Liver (tissue), 3 donors: ENCODE measurements around the gene EOLA1.

Source experiments
- EGR1 ChIP-seq, 2 donors: IDR thresholded peaks; 2 replicates each; pipeline ENCODE4 v1.6.1; 2016 to 2018; ENCODE audit warnings: antibody characterized with exemption in 2 of 2, low read depth in 2 of 2
- FOXA1 ChIP-seq: IDR thresholded peaks from 2 replicates; pipeline ENCODE4 v1.6.1; 2016; ENCODE audit warnings: antibody characterized with exemption
- GABPA ChIP-seq, 2 donors: IDR thresholded peaks in 1 of 2; conservative IDR thresholded peaks in 1 of 2; 2 replicates each; pipeline ENCODE4 v1.6.1; 2016; ENCODE audit warnings: antibody characterized with exemption in 2 of 2, mild to moderate bottlenecking in 1 of 2, moderate library complexity in 1 of 2
- HNF4G ChIP-seq: IDR thresholded peaks from 2 replicates; pipeline ENCODE4 v1.6.1; 2016; ENCODE audit warnings: antibody characterized with exemption
- JUND ChIP-seq, 2 donors: IDR thresholded peaks; 2 replicates each; pipeline ENCODE4 v1.6.1; 2016; ENCODE audit warnings: antibody characterized with exemption in 2 of 2
- NR2F2 ChIP-seq: IDR thresholded peaks from 2 replicates; pipeline ENCODE4 v1.6.1; 2016; ENCODE audit warnings: antibody characterized with exemption
- RAD21 ChIP-seq, 2 donors: IDR thresholded peaks; 2 replicates each; pipeline ENCODE4 v1.6.1; 2016; ENCODE audit warnings: antibody characterized with exemption in 2 of 2, mild to moderate bottlenecking in 2 of 2
- SP1 ChIP-seq: IDR thresholded peaks from 2 replicates; pipeline ENCODE4 v1.6.1; 2018; ENCODE audit warnings: antibody characterized with exemption, mild to moderate bottlenecking
- TAF1 ChIP-seq: conservative IDR thresholded peaks from 2 replicates; pipeline ENCODE4 v1.6.1; 2016; ENCODE audit warnings: antibody characterized with exemption, mild to moderate bottlenecking
- YY1 ChIP-seq: IDR thresholded peaks from 2 replicates; pipeline ENCODE4 v1.6.1; 2016; ENCODE audit warnings: antibody characterized with exemption, mild to moderate bottlenecking
- TF ChIP-seq, protein P1 (sequence below): fragments of 150-350 bp; IDR thresholded peaks from 2 replicates; pipeline ENCODE4 v1.5.1; 2017; ENCODE audit warnings: improper control_type of control experiment, low read depth, low read length; ENCODE audit not compliant: missing input control
- TF ChIP-seq, protein P2 (sequence below): IDR thresholded peaks from 2 replicates; pipeline ENCODE4 v1.6.1; 2016; ENCODE audit warnings: antibody characterized with exemption
- TF ChIP-seq, protein P3 (sequence below): IDR thresholded peaks from 2 replicates; pipeline ENCODE4 v1.6.1; 2016; ENCODE audit warnings: antibody characterized with exemption, mild to moderate bottlenecking
- donor health status: healthy.
- donor health status: healthy.

GRCh38 chrX:149499766-149500165, 41.0 kb upstream of the EOLA1 start:
- TF ChIP-seq, protein P1, sequence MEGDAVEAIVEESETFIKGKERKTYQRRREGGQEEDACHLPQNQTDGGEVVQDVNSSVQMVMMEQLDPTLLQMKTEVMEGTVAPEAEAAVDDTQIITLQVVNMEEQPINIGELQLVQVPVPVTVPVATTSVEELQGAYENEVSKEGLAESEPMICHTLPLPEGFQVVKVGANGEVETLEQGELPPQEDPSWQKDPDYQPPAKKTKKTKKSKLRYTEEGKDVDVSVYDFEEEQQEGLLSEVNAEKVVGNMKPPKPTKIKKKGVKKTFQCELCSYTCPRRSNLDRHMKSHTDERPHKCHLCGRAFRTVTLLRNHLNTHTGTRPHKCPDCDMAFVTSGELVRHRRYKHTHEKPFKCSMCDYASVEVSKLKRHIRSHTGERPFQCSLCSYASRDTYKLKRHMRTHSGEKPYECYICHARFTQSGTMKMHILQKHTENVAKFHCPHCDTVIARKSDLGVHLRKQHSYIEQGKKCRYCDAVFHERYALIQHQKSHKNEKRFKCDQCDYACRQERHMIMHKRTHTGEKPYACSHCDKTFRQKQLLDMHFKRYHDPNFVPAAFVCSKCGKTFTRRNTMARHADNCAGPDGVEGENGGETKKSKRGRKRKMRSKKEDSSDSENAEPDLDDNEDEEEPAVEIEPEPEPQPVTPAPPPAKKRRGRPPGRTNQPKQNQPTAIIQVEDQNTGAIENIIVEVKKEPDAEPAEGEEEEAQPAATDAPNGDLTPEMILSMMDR, result no peak
- TF ChIP-seq JUND (IDR thresholded peaks at IDR 0.05) (no peak), TAF1 (no peak), EGR1 (IDR thresholded peaks at IDR 0.05; ENCODE audit: low read depth in 2 of 2) (no peak), NR2F2 (no peak), YY1 (no peak), RAD21 (IDR thresholded peaks at IDR 0.05) (no peak), HNF4G (no peak), FOXA1 (no peak), GABPA (IDR thresholded peaks at IDR 0.05 in 1 of 2, conservative IDR thresholded peaks at IDR 0.05 in 1 of 2) (no peak), SP1 (no peak)
- TF ChIP-seq, protein P2, sequence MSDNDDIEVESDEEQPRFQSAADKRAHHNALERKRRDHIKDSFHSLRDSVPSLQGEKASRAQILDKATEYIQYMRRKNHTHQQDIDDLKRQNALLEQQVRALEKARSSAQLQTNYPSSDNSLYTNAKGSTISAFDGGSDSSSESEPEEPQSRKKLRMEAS, result no peak
- TF ChIP-seq, protein P3, sequence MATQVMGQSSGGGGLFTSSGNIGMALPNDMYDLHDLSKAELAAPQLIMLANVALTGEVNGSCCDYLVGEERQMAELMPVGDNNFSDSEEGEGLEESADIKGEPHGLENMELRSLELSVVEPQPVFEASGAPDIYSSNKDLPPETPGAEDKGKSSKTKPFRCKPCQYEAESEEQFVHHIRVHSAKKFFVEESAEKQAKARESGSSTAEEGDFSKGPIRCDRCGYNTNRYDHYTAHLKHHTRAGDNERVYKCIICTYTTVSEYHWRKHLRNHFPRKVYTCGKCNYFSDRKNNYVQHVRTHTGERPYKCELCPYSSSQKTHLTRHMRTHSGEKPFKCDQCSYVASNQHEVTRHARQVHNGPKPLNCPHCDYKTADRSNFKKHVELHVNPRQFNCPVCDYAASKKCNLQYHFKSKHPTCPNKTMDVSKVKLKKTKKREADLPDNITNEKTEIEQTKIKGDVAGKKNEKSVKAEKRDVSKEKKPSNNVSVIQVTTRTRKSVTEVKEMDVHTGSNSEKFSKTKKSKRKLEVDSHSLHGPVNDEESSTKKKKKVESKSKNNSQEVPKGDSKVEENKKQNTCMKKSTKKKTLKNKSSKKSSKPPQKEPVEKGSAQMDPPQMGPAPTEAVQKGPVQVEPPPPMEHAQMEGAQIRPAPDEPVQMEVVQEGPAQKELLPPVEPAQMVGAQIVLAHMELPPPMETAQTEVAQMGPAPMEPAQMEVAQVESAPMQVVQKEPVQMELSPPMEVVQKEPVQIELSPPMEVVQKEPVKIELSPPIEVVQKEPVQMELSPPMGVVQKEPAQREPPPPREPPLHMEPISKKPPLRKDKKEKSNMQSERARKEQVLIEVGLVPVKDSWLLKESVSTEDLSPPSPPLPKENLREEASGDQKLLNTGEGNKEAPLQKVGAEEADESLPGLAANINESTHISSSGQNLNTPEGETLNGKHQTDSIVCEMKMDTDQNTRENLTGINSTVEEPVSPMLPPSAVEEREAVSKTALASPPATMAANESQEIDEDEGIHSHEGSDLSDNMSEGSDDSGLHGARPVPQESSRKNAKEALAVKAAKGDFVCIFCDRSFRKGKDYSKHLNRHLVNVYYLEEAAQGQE, result no peak
